Endometrial microvascular endothelial cells (primary cell): ENCODE results near the gene CSK. TPM values are rescaled to one million over a fixed set of nuclear protein-coding genes. Genes with fewer than 3 reads are reported as not detected.
"Not testable (repeated sequence)": the region's sequence is repeated elsewhere in the genome, so short reads cannot be mapped to it uniquely, and the experiment has no call there.

ENCODE experiments used
- in situ Hi-C: cut with HindIII; loops from 2 replicates; pipeline ENCODE4 v1.10.0; 2017; ENCODE audit warnings: low sequenced_read_pairs, low pct_unique_long_range_greater_than_20kb; ENCODE audit errors: inconsistent ontology term
- total RNA-seq: library from RNA; depleted of rRNA; stranded (reverse); fragments of >200 nt; gene quantifications from one replicate; pipeline ENCODE4 v1.2.3, GENCODE V29; 2015; ENCODE audit errors: inconsistent ontology term

Gene CSK
- total RNA-seq, 1 donor from 2014 or later, result 35.7 TPM

- in situ Hi-C loops, result no loop called here
Observed at GRCh38 chr15:74784426-74785193, 2.7 kb downstream of the CSK start.

- in situ Hi-C loops, result no loop called here
Observed at GRCh38 chr15:74785194-74786032, 3.5 kb downstream of the CSK start.

DNA sequence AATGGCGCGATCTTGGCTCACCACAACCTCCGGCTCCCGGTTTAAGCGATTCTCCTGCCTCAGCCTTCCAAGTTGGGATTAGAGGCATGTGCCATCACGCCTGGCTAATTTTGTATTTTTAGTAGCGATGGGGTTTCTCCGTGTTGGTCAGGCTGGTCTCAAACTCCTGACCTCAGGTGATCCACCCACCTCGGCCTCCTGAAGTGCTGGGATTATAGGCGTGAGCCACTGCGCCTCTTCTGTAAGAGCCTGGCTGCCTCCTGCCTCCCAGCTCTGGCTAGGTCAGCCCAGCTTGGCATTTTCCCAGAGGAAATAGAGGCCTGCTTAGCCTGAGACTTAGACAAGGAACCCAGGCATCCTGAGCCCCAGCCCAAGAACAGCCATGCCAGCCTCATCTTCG is 4.2 kb downstream of the CSK start:
- in situ Hi-C loops, result not testable (repeated sequence)

DNA sequence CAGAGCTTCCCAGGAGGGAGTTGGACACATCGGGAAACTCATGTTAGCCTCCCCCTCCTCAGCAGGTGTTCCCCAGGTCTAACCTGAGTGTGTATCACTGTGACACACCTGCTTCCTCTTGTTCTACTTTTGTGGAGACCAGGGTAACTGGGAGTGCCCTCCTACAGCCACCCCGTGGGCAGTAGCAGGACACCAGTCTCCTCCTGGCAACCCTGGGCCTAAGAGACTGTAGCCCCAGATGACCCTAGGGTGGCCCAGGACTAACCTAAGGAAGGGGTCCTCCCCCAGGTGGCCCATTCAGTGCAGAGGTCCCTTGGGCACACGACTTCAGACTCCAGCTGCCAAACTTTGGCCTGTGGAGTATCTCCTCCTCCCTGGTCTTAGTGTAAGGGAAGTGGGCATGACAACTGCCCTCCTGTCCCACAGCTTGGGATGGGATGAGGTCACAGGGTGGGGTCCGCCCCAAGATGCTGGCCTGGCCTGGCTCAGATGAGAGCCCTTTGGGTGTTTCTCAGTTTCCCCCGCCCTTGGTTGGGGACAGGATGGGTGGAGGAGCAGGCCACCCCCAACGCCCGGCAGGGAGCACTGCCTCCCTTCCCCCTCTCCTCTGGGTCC is 4.8 kb downstream of the CSK start:
- in situ Hi-C loops, result no loop called here

- in situ Hi-C loops, result no loop called here
Observed at GRCh38 chr15:74787251-74788041, 5.6 kb downstream of the CSK start.

DNA sequence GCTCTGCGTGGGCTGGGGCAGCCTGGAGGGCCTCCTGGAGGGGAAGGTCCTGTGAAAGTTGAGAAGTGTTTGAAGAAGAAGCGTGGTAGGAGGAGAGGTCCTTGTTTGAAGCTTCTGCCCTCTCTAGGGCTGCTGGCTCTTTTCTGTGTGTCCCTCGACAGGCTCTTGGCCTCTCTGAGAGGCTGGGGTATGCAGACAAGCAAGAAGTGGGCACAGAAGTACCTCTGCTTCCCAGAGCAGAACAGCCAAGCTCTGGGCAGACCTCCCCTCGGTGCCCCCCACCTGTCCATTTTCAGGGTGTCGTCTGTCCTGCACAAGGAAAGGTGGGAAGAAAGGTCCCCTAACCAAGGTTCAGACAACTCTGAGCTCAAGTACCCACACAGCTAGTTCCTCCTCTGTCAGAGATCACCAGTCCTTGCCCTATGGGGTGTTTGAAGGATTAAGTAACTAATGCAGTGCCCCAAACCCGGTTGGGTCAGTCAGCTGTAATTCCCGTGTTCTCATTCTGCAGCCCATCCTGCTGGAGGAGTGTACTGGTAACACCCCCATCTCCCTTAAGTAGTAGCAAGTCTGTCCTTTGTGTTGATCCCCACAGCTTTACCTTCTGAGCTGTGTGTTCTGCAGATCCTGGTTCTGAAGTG is 6.3 kb downstream of the CSK start:
- in situ Hi-C loops, result no loop called here

DNA sequence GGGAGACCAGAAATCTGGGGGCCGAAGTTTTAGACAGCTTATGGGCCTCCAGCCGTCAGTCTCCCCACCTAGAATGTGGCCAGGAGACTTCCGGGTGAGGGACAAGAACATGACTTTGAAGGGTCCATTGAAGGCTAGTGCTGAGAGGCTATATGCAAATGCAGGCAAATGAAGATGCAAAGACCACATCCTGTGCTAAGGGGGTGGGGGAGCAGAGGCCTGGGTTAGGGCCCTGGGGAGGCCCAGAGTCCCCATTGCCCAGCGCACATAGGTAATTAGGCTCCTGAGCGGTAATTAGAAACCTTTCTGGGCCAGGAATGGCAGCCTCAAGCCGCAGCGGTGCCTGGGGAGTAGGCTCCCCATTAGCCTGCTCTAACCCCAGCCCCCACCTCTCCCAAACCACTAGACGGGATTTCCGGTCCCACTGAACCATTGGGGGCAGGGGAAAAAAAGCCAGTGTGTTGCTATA is 6.8 kb downstream of the CSK start:
- in situ Hi-C loops, result no loop called here

DNA sequence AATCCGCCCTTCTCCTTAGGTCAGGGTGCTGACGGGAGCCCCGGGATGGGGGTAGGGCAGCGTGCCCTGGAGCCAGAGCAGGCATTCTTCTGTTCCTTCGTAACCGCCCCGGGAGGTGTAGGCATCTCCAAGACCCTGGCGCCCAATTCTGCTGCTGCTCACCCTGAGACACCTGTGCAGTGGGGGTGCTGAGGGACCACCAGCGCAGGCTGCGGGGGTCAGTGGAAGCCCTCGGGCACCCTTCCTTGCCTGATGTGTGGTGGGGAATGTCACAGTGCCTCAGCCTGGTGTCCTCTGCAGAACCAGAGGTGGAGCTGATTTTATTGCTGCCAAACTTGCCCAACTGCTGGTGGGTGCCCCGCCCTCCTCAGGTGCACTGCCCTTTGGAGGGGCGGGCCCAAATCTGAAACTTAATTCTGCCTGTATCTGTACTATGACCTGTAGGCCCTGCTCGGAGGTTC is 7.3 kb downstream of the CSK start:
- in situ Hi-C loops, result no loop called here

- in situ Hi-C loops, result no loop called here
Observed at GRCh38 chr15:74789741-74790079, 7.8 kb downstream of the CSK start.

- in situ Hi-C loops, result no loop called here
Observed at GRCh38 chr15:74790080-74790916, 8.4 kb downstream of the CSK start.

- in situ Hi-C loops, result no loop called here
Observed at GRCh38 chr15:74791007-74791406, 9.1 kb downstream of the CSK start.

- in situ Hi-C loops, result no loop called here
Observed at GRCh38 chr15:74791667-74792066, 9.8 kb downstream of the CSK start.

GRCh38 chr15:74792227-74793016 is 10.5 kb downstream of the CSK start:
- in situ Hi-C loops, result no loop called here

DNA sequence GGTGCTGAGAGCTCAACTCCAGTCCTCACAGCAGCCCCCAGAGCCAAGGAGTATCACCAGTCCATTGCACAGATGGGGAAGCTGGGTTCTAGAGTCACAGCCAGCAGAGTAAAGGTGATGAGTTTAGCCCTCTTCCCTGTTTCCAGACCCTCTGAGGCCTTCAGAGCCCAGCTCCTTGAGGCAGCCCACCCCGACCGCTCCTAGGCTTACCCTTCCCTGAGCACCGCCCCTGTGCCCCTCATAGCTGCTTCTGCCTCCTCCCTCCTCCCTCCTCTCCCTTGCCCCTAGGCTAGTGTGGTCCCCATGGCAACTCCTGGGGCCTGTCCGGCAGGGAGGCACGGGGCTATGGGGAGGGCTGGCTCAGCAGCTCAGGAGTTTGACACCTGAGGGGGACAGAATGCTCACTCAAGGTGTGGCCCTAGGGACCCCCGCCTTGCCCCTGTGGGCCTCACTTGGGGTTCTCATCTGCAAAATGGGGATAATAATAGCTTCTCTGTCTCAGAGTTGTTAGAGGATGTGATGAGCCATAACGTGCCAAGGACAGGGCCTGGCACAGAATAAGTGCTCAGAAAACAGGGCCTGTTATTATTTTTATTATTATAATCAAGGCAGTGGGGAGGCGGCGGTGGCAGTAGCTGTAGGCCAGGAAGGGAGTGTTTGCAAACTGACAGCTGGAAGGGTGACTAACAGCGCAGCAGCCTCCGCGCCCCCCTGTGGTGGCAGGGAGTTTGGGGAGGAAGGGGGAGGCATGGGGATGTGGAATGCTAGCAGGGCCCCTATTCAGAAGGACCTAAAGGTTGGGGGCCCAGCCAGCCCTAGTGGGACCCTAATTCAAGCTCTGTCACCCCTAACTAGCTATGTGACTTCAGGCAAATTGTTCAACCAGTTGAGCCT is 11.5 kb downstream of the CSK start:
- in situ Hi-C loops, result no loop called here

- in situ Hi-C loops, result no loop called here
Observed at GRCh38 chr15:74794248-74794969, 12.5 kb downstream of the CSK start.
